ENCODE data around the gene MICAL2.

DNA sequence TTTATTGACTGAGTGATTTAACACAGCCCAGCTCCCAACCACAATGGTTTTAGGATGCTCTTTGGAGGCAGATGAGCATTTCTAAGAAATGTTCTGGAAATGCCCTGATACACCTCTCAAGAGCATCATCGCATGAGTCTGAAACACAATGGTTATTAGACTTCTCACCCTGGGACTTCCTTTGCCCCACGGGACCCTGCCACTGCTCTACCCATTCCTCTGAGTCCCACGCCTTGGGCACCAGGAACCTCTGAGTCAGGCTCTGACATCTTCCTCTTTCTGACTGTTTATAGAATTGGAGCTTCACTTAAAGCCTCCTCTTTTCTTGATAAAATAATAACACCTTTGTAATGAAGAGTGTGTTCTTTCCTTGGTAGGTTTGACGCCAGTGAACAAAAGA lies 181.4 kb downstream of the MICAL2 start:
- no peak for TF ChIP-seq CTCF (conservative IDR thresholded peaks at IDR 0.05; ENCODE audit: low read length)
- no peak for TF ChIP-seq EZH2phosphoT487 (IDR thresholded peaks at IDR 0.05; ENCODE audit: borderline replicate concordance, low read depth, low read length)

All from OCI-LY7 (cell line).